Sigmoid colon (tissue), 7 donors: ENCODE measurements around the gene PAX5. TPM values are rescaled to one million over a fixed set of nuclear protein-coding genes. Genes with fewer than 3 reads are reported as not detected.

Experiments used
- DNase-seq: peaks from one replicate; pipeline ENCODE4 v3.0.0-alpha.2; 2019
- H3K27ac ChIP-seq, 4 donors: fragments of 200-600 bp; sonication (generic); one replicate each; pipeline ENCODE4 v1.5.1; 2016 to 2019; ENCODE audit warnings: mild to moderate bottlenecking in 1 of 4
- H3K27me3 ChIP-seq, 3 donors: fragments of 200-600 bp; sonication (generic); one replicate each; pipeline ENCODE4 v1.5.1; 2019; ENCODE audit warnings: mild to moderate bottlenecking in 1 of 3
- H3K36me3 ChIP-seq, 4 donors: fragments of 200-600 bp; sonication (generic); one replicate each; pipeline ENCODE4 v1.5.1; 2016 to 2019
- H3K4me1 ChIP-seq, 4 donors: fragments of 200-600 bp; sonication (generic); one replicate each; pipeline ENCODE4 v1.5.1; 2017 to 2019
- H3K4me3 ChIP-seq, 4 donors: fragments of 200-600 bp; sonication (generic); one replicate each; pipeline ENCODE4 v1.5.1; 2017 to 2019; ENCODE audit warnings: mild to moderate bottlenecking in 2 of 4, moderate library complexity in 1 of 4
- H3K9me3 ChIP-seq, 4 donors: fragments of 200-600 bp in 3 of 4; sonication (generic) in 3 of 4; one replicate each; pipeline versions ENCODE4 v1.5.1 to v1.6.1; 2013 to 2019
- CTCF ChIP-seq, 4 experiments: fragments of 450-650 bp in 3 of 4; fragments of 200-600 bp in 1 of 4; IDR thresholded peaks; one replicate each; pipeline ENCODE4 v1.5.1; 2016 to 2019; ENCODE audit warnings: antibody characterized with exemption in 4 of 4, mild to moderate bottlenecking in 3 of 4, moderate library complexity in 2 of 4
- EP300 ChIP-seq, 4 donors: sonication (generic); formaldehyde crosslinking; IDR thresholded peaks; one replicate each; pipeline ENCODE4 v1.6.1; 2017; ENCODE audit warnings: antibody characterized with exemption in 4 of 4
- POLR2A ChIP-seq, 2 donors: fragments of 450-650 bp; IDR thresholded peaks; one replicate each; pipeline ENCODE4 v1.6.1; 2016; ENCODE audit warnings: antibody characterized with exemption in 2 of 2, mild to moderate bottlenecking in 2 of 2, moderate library complexity in 2 of 2
- POLR2AphosphoS5 ChIP-seq, 4 donors: sonication (generic); formaldehyde crosslinking; IDR thresholded peaks; one replicate each; pipeline ENCODE4 v1.6.1; 2017; ENCODE audit warnings: antibody characterized with exemption in 4 of 4
- WGBS, 2 donors: extraction: QIAGEN DNeasy Blood & Tissue Kit; methylation state at CpG; one replicate each; pipeline ENCODE4 v1.1.7; 2013; 5-methylcytosine and 5-hydroxymethylcytosine counted together
- intact Hi-C: fragments of 100-400 bp; cut with DNase I; formaldehyde crosslinking; loops from one replicate; pipeline ENCODE4 v1.15.1; 2023
- polyA plus RNA-seq, 3 donors: library from polyadenylated mRNA; stranded (reverse); fragments of 200-250 nt; gene quantifications; one replicate each; pipeline ENCODE4 v1.2.3, GENCODE V29; 2013
- total RNA-seq, 4 donors: library from RNA; depleted of rRNA; stranded (reverse); fragments of >200 nt; gene quantifications; one replicate each; pipeline ENCODE4 v1.1.0, GENCODE V29; 2016
- donor health status: healthy with polysubstance abuse.
- donor health status: Bipolar disorder and iron deficiency.
- donor health status: healthy.

PAX5 gene
- total and polyA plus RNA-seq, 7 donors: under 0.01 to 20.1 (median 0.23) TPM; not detected in 4

- WGBS, 2 donors: 46% methylated on average over 2 of the region's 2 CpGs
Observed at GRCh38 chr9:36932198-36932597, 101.9 kb downstream of the PAX5 start.

GRCh38 chr9:36930941-36931340 lies 103.1 kb downstream of the PAX5 start:
- no peak overlapping the region for H3K27ac ChIP-seq
- no peaks in the 10 kb centered on the region for H3K36me3 ChIP-seq
- no peak for TF ChIP-seq POLR2A (IDR thresholded peaks at IDR 0.05)
- TF ChIP-seq CTCF (IDR thresholded peaks at IDR 0.05): no peak
- H3K4me3 ChIP-seq: no peak overlapping the region
- H3K4me1 ChIP-seq: no peaks in the 10 kb centered on the region
- WGBS, 2 donors: 92 to 93% methylated on average over 4 of the region's 4 CpGs
- no peak for DNase-seq
- H3K9me3 ChIP-seq: no peaks in the 10 kb centered on the region
- intact Hi-C loops: no loop called here
- H3K27me3 ChIP-seq: no peaks in the 10 kb centered on the region

More at GRCh38 chr9:36932198-36932597, 101.9 kb downstream of the PAX5 start:
- H3K9me3 ChIP-seq: no peaks in the 10 kb centered on the region
- no peaks in the 10 kb centered on the region for H3K27me3 ChIP-seq
- intact Hi-C loops: no loop called here
- no peak overlapping the region for H3K4me3 ChIP-seq
- H3K36me3 ChIP-seq: no peaks in the 10 kb centered on the region
- no peak overlapping the region for H3K27ac ChIP-seq
- no peak for DNase-seq
- TF ChIP-seq POLR2A (IDR thresholded peaks at IDR 0.05): no peak
- no peaks in the 10 kb centered on the region for H3K4me1 ChIP-seq

GRCh38 chr9:36929350-36929675 lies 104.8 kb downstream of the PAX5 start:
- Histone ChIP-seq H3K27me3 (no peaks in the 10 kb centered on the region), H3K4me3 (no peak overlapping the region), H3K4me1 (no peaks in the 10 kb centered on the region), H3K36me3 (no peaks in the 10 kb centered on the region), H3K9me3 (no peaks in the 10 kb centered on the region), H3K27ac (no peak overlapping the region)
- no peak for DNase-seq
- TF ChIP-seq EP300 (IDR thresholded peaks at IDR 0.05) (no peak), POLR2A (IDR thresholded peaks at IDR 0.05) (no peak)
- intact Hi-C loops: no loop called here
- 83 to 91% methylated on average over 5 of the region's 5 CpGs for WGBS, 2 donors

- WGBS, 2 donors: 5 to 23% methylated on average over 3 of the region's 3 CpGs
- H3K4me1 ChIP-seq: no peaks in the 10 kb centered on the region
- H3K9me3 ChIP-seq: no peaks in the 10 kb centered on the region
- H3K27me3 ChIP-seq: no peaks in the 10 kb centered on the region
- intact Hi-C loops: no loop called here
- H3K36me3 ChIP-seq: no peaks in the 10 kb centered on the region
- no peak for TF ChIP-seq POLR2AphosphoS5 (IDR thresholded peaks at IDR 0.05)
- TF ChIP-seq CTCF (IDR thresholded peaks at IDR 0.05): no peak
- no peak for TF ChIP-seq EP300 (IDR thresholded peaks at IDR 0.05)
- no peak for TF ChIP-seq POLR2A (IDR thresholded peaks at IDR 0.05)
- H3K27ac ChIP-seq: no peak overlapping the region
- no peak for DNase-seq
- no peak overlapping the region for H3K4me3 ChIP-seq
Observed at GRCh38 chr9:36928670-36929349, 105.3 kb downstream of the PAX5 start.

- no peak for TF ChIP-seq POLR2AphosphoS5 (IDR thresholded peaks at IDR 0.05)
- TF ChIP-seq POLR2A (IDR thresholded peaks at IDR 0.05): no peak
- no peak for TF ChIP-seq EP300 (IDR thresholded peaks at IDR 0.05)
- no peak for TF ChIP-seq CTCF (IDR thresholded peaks at IDR 0.05)
- no peak for DNase-seq
- H3K4me1 ChIP-seq: no peaks in the 10 kb centered on the region
- no peaks in the 10 kb centered on the region for H3K36me3 ChIP-seq
- intact Hi-C loops: no loop called here
- WGBS, 2 donors: 94% methylated on average over 2 of the region's 2 CpGs
- H3K27ac ChIP-seq: no peak overlapping the region
- H3K4me3 ChIP-seq: no peak overlapping the region
- H3K27me3 ChIP-seq: peaks cover 0 to 4% (median 0%) of the 10 kb centered on the region in 3 donors
- no peaks in the 10 kb centered on the region for H3K9me3 ChIP-seq
Observed at GRCh38 chr9:36928210-36928609, 105.9 kb downstream of the PAX5 start.
